Activated T-helper 17 cell treated with anti-CD3 and anti-CD28 coated beads, Interleukin-2, amount 50 U/mL, for 72 hours (primary cell): Measurements from ENCODE around the gene MAP2K3. TPM values are rescaled to one million over a fixed set of nuclear protein-coding genes. Genes with fewer than 3 reads are reported as not detected.

ENCODE experiments used
- ATAC-seq: fragments of 150-1000 bp; cut with Tn5 transposase; replicated peaks from 2 replicates; pipeline ENCODE4 v1.10.0; 2021; ENCODE audit warnings: mild to moderate bottlenecking, moderate library complexity
- H3K27ac Mint-ChIP-seq: one replicate; pipeline ENCODE4 v1.8.0; 2022; ENCODE audit warnings: mixed read lengths
- H3K27me3 Mint-ChIP-seq: one replicate; pipeline ENCODE4 v1.8.0; 2022; ENCODE audit warnings: mixed read lengths
- H3K36me3 Mint-ChIP-seq: one replicate; pipeline ENCODE4 v1.8.0; 2022; ENCODE audit warnings: low read depth, mild to moderate bottlenecking, mixed read lengths
- H3K4me1 Mint-ChIP-seq: one replicate; pipeline ENCODE4 v1.8.0; 2022; ENCODE audit warnings: mixed read lengths
- H3K4me3 Mint-ChIP-seq: one replicate; pipeline ENCODE4 v1.8.0; 2022; ENCODE audit warnings: mild to moderate bottlenecking, mixed read lengths
- H3K9me3 Mint-ChIP-seq: one replicate; pipeline ENCODE4 v1.8.0; 2022; ENCODE audit warnings: mixed read lengths
- total RNA-seq, 2 donors: library from RNA; stranded (reverse); gene quantifications; one replicate each; pipeline ENCODE4 v1.2.3, GENCODE V29; 2022

Gene MAP2K3
- total RNA-seq, 2 donors from 2014 or later, result 107 to 112 TPM

GRCh38 chr17:21271454-21272183, 12.9 kb upstream of the MAP2K3 start:
- ATAC-seq, result no peak
- H3K27me3 Mint-ChIP-seq, result no peaks in the 10 kb centered on the region
- peaks cover 11% of the 10 kb centered on the region for H3K4me1 Mint-ChIP-seq
- H3K36me3 Mint-ChIP-seq, result no peaks in the 10 kb centered on the region
- no peak overlapping the region for H3K27ac Mint-ChIP-seq
- H3K9me3 Mint-ChIP-seq, result no peaks in the 10 kb centered on the region
- H3K4me3 Mint-ChIP-seq, result no peak overlapping the region

GRCh38 chr17:21272250-21272649, 12.3 kb upstream of the MAP2K3 start:
- Mint-ChIP-seq H3K9me3 (no peaks in the 10 kb centered on the region), H3K36me3 (no peaks in the 10 kb centered on the region), H3K4me1 (peaks cover 11% of the 10 kb centered on the region), H3K4me3 (no peak overlapping the region), H3K27ac (no peak overlapping the region), H3K27me3 (no peaks in the 10 kb centered on the region)
- ATAC-seq, result no peak

- no peaks in the 10 kb centered on the region for H3K36me3 Mint-ChIP-seq
- no peaks in the 10 kb centered on the region for H3K9me3 Mint-ChIP-seq
- H3K27me3 Mint-ChIP-seq, result no peaks in the 10 kb centered on the region
- no peak overlapping the region for H3K4me3 Mint-ChIP-seq
- no peak overlapping the region for H3K27ac Mint-ChIP-seq
- no peak for ATAC-seq
- peaks cover 11% of the 10 kb centered on the region for H3K4me1 Mint-ChIP-seq
Observed at GRCh38 chr17:21272881-21273792, 11.4 kb upstream of the MAP2K3 start.

GRCh38 chr17:21275047-21275578, 9.4 kb upstream of the MAP2K3 start:
- no peaks in the 10 kb centered on the region for H3K27me3 Mint-ChIP-seq
- no peaks in the 10 kb centered on the region for H3K36me3 Mint-ChIP-seq
- peak overlapping the region; percentile 97 for H3K4me3 Mint-ChIP-seq
- H3K9me3 Mint-ChIP-seq, result no peaks in the 10 kb centered on the region
- peaks cover 16% of the 10 kb centered on the region for H3K4me1 Mint-ChIP-seq
- H3K27ac Mint-ChIP-seq, result peak overlapping the region; percentile 81
- ATAC-seq, result no peak

- Mint-ChIP-seq H3K27me3 (no peaks in the 10 kb centered on the region), H3K4me1 (peaks cover 19% of the 10 kb centered on the region), H3K27ac (peak overlapping the region; percentile 81)
Observed at GRCh38 chr17:21275579-21276263, 8.8 kb upstream of the MAP2K3 start.

GRCh38 chr17:21276264-21276588, 8.3 kb upstream of the MAP2K3 start:
- peaks cover 24% of the 10 kb centered on the region for H3K4me1 Mint-ChIP-seq
- no peak for ATAC-seq
- no peaks in the 10 kb centered on the region for H3K36me3 Mint-ChIP-seq
- H3K4me3 Mint-ChIP-seq, result peak overlapping the region; percentile 97
- H3K27ac Mint-ChIP-seq, result peak overlapping the region; percentile 81
- no peaks in the 10 kb centered on the region for H3K9me3 Mint-ChIP-seq
- no peaks in the 10 kb centered on the region for H3K27me3 Mint-ChIP-seq

More at GRCh38 chr17:21275579-21276263, 8.8 kb upstream of the MAP2K3 start:
- Mint-ChIP-seq H3K36me3 (no peaks in the 10 kb centered on the region), H3K4me3 (peak overlapping the region; percentile 97), H3K9me3 (no peaks in the 10 kb centered on the region)
- ATAC-seq, result peak; percentile 95

GRCh38 chr17:21277332-21277731, 7.2 kb upstream of the MAP2K3 start:
- no peaks in the 10 kb centered on the region for H3K9me3 Mint-ChIP-seq

GRCh38 chr17:21278450-21279197, 5.9 kb upstream of the MAP2K3 start:
- no peaks in the 10 kb centered on the region for H3K9me3 Mint-ChIP-seq
- no peaks in the 10 kb centered on the region for H3K36me3 Mint-ChIP-seq
- peaks cover 36% of the 10 kb centered on the region for H3K4me1 Mint-ChIP-seq
- H3K27ac Mint-ChIP-seq, result peak overlapping the region; percentile 70
- H3K27me3 Mint-ChIP-seq, result no peaks in the 10 kb centered on the region
- ATAC-seq, result peak; percentile 25
- peak overlapping the region; percentile 57 for H3K4me3 Mint-ChIP-seq

More at GRCh38 chr17:21277332-21277731, 7.2 kb upstream of the MAP2K3 start:
- Mint-ChIP-seq H3K27me3 (no peaks in the 10 kb centered on the region), H3K27ac (no peak overlapping the region), H3K4me3 (peak overlapping the region; percentile 97), H3K4me1 (peaks cover 30% of the 10 kb centered on the region), H3K36me3 (no peaks in the 10 kb centered on the region)
- no peak for ATAC-seq

- Mint-ChIP-seq H3K27ac (peak overlapping the region; percentile 29), H3K9me3 (no peaks in the 10 kb centered on the region), H3K36me3 (no peaks in the 10 kb centered on the region), H3K4me1 (peaks cover 36% of the 10 kb centered on the region), H3K27me3 (no peaks in the 10 kb centered on the region), H3K4me3 (peak overlapping the region; percentile 57)
- no peak for ATAC-seq
Observed at GRCh38 chr17:21279198-21279535, 5.3 kb upstream of the MAP2K3 start.

- H3K4me1 Mint-ChIP-seq, result peaks cover 36% of the 10 kb centered on the region
- H3K27me3 Mint-ChIP-seq, result no peaks in the 10 kb centered on the region
- H3K4me3 Mint-ChIP-seq, result peak overlapping the region; percentile 57
- H3K27ac Mint-ChIP-seq, result peak overlapping the region; percentile 29
- ATAC-seq, result no peak
- H3K9me3 Mint-ChIP-seq, result no peaks in the 10 kb centered on the region
- H3K36me3 Mint-ChIP-seq, result no peaks in the 10 kb centered on the region
Observed at GRCh38 chr17:21279582-21279981, 4.9 kb upstream of the MAP2K3 start.

- peaks cover 36% of the 10 kb centered on the region for H3K4me1 Mint-ChIP-seq
- peak overlapping the region; percentile 57 for H3K4me3 Mint-ChIP-seq
Observed at GRCh38 chr17:21280081-21280518, 4.4 kb upstream of the MAP2K3 start.

GRCh38 chr17:21282231-21282630, 2.3 kb upstream of the MAP2K3 start:
- Mint-ChIP-seq H3K27ac (peak overlapping the region; percentile 82), H3K4me3 (peak overlapping the region; percentile 100), H3K9me3 (no peaks in the 10 kb centered on the region), H3K27me3 (no peaks in the 10 kb centered on the region), H3K4me1 (peaks cover 31% of the 10 kb centered on the region), H3K36me3 (peaks cover 22% of the 10 kb centered on the region)
- no peak for ATAC-seq

More at GRCh38 chr17:21280081-21280518, 4.4 kb upstream of the MAP2K3 start:
- peaks cover under 1% of the 10 kb centered on the region for H3K36me3 Mint-ChIP-seq
- no peaks in the 10 kb centered on the region for H3K9me3 Mint-ChIP-seq
- ATAC-seq, result peak; percentile 42
- peak overlapping the region; percentile 29 for H3K27ac Mint-ChIP-seq
- H3K27me3 Mint-ChIP-seq, result no peaks in the 10 kb centered on the region

GRCh38 chr17:21282850-21283249, 1.7 kb upstream of the MAP2K3 start:
- H3K4me3 Mint-ChIP-seq, result peak overlapping the region; percentile 100
- H3K36me3 Mint-ChIP-seq, result peaks cover 28% of the 10 kb centered on the region
- H3K4me1 Mint-ChIP-seq, result peaks cover 31% of the 10 kb centered on the region
- ATAC-seq, result no peak
- H3K27ac Mint-ChIP-seq, result peak overlapping the region; percentile 82
- H3K27me3 Mint-ChIP-seq, result no peaks in the 10 kb centered on the region
- no peaks in the 10 kb centered on the region for H3K9me3 Mint-ChIP-seq
